HepG2 (cell line): Measurements from ENCODE around the gene COL26A1. TPM values are rescaled to one million over a fixed set of nuclear protein-coding genes. Genes with fewer than 3 reads are reported as not detected.

ENCODE experiments used
- ARNT2 ChIP-seq: sonication (generic); formaldehyde crosslinking; IDR thresholded peaks from 2 replicates; pipeline ENCODE4 v1.8.0; 2022; ENCODE audit warnings: mild to moderate bottlenecking, low read depth, missing genetic modification reagents, moderate library complexity
- ATAD3A ChIP-seq: sonication (generic); formaldehyde crosslinking; IDR thresholded peaks from 2 replicates; pipeline ENCODE4 v1.4.0; 2020; ENCODE audit warnings: missing genetic modification reagents
- BORCS8-MEF2B ChIP-seq: sonication (generic); formaldehyde crosslinking; IDR thresholded peaks from 2 replicates; pipeline ENCODE4 v1.8.0; 2022; ENCODE audit warnings: mild to moderate bottlenecking, missing genetic modification reagents
- CENPX ChIP-seq: sonication (generic); formaldehyde crosslinking; IDR thresholded peaks from 2 replicates; pipeline ENCODE4 v1.9.0; 2021; ENCODE audit warnings: mild to moderate bottlenecking, missing genetic modification reagents, moderate library complexity
- CSRNP1 ChIP-seq: sonication (generic); formaldehyde crosslinking; IDR thresholded peaks from 2 replicates; pipeline ENCODE4 v1.8.1; 2023; ENCODE audit warnings: mild to moderate bottlenecking, missing genetic modification reagents
- E2F1 ChIP-seq: sonication (generic); formaldehyde crosslinking; IDR thresholded peaks from 2 replicates; pipeline ENCODE4 v1.5.0; 2020; ENCODE audit warnings: missing genetic modification reagents
- ONECUT2 ChIP-seq: sonication (generic); formaldehyde crosslinking; IDR thresholded peaks from 2 replicates; pipeline ENCODE4 v1.4.0; 2020; ENCODE audit warnings: missing genetic modification reagents
- POGK ChIP-seq: sonication (generic); formaldehyde crosslinking; conservative IDR thresholded peaks from 2 replicates; pipeline ENCODE4 v1.8.0; 2022; ENCODE audit warnings: mild to moderate bottlenecking, moderate library complexity, missing genetic modification reagents
- RERE ChIP-seq: IDR thresholded peaks from 2 replicates; pipeline ENCODE4 v1.6.1; 2016; ENCODE audit warnings: low read depth, missing genetic modification reagents, missing compliant biosample characterization
- REST ChIP-seq, 2 experiments: IDR thresholded peaks; 2 replicates each; pipeline ENCODE4 v1.6.1; 2011 to 2012; ENCODE audit warnings: low read length in 2 of 2, borderline replicate concordance in 1 of 2, low read depth in 1 of 2, mild to moderate bottlenecking in 1 of 2, moderate library complexity in 1 of 2
- RFX1 ChIP-seq: fragments of 450-650 bp; IDR thresholded peaks from 2 replicates; pipeline ENCODE4 v1.6.1; 2017
- RXRB ChIP-seq: IDR thresholded peaks from 2 replicates; pipeline ENCODE4 v1.6.1; 2016; ENCODE audit warnings: borderline replicate concordance, missing genetic modification reagents, missing compliant biosample characterization
- TCF7L2 ChIP-seq: IDR thresholded peaks from 2 replicates; pipeline ENCODE4 v1.6.1; 2011; ENCODE audit warnings: mild to moderate bottlenecking, low read depth, low read length, moderate library complexity
- ZNF12 ChIP-seq: sonication (generic); formaldehyde crosslinking; IDR thresholded peaks from 2 replicates; pipeline ENCODE4 v1.5.0; 2020; ENCODE audit warnings: missing genetic modification reagents
- ZNF263 ChIP-seq: sonication (generic); formaldehyde crosslinking; IDR thresholded peaks from 2 replicates; pipeline ENCODE4 v1.4.0; 2020; ENCODE audit warnings: missing genetic modification reagents
- ZNF720 ChIP-seq: sonication (generic); formaldehyde crosslinking; IDR thresholded peaks from 2 replicates; pipeline ENCODE4 v1.4.0; 2020; ENCODE audit warnings: missing genetic modification reagents
- ZNF746 ChIP-seq: sonication (generic); formaldehyde crosslinking; IDR thresholded peaks from 2 replicates; pipeline ENCODE4 v1.8.0; 2022; ENCODE audit warnings: mild to moderate bottlenecking, missing genetic modification reagents
- polyA plus RNA-seq, 8 experiments: library from polyadenylated mRNA; depleted of rRNA in 3 of 8; stranded (reverse) in 7 of 8; unstranded in 1 of 8; fragments of >200 nt; fragmentation: Illumina TruSeq in 4 of 8; extraction: Trizol in 4 of 8; gene quantifications; 2 replicates each; pipeline versions ENCODE4 v1.2.1 to v1.2.3, GENCODE V29; 2011 to 2016; ENCODE audit warnings: low read depth in 4 of 8, missing spikeins in 1 of 8, mixed read lengths in 1 of 8; ENCODE audit not compliant: insufficient read depth in 1 of 8
- total RNA-seq, 5 experiments: library from RNA; depleted of rRNA; stranded (reverse); fragments of >200 nt; fragmentation: Illumina TruSeq; extraction: Trizol; gene quantifications; 2 replicates each; pipeline ENCODE4 v1.2.3, GENCODE V29; 2016; ENCODE audit warnings: low read depth in 1 of 5

Gene COL26A1
- total and polyA plus RNA-seq, 2 of the 13 experiments (the other 11 are each of a cell fraction or from before 2014, with no cell fraction given): 7.8 to 9.2 TPM

GRCh38 chr7:101390901-101391301 lies 28.2 kb downstream of the COL26A1 start (continued):
- peak; percentile 57; the same call in 1 of the 2 replicates for TF ChIP-seq POGK (CRISPR knock-in tag)
- TF ChIP-seq RFX1: no peak
- no peak for TF ChIP-seq ZNF746 (CRISPR knock-in tag)
- TF ChIP-seq ATAD3A (CRISPR knock-in tag): no peak
- no peak for TF ChIP-seq CENPX
- TF ChIP-seq ZNF263 (CRISPR knock-in tag): peak; percentile 87
- no peak for TF ChIP-seq RERE
- peak; percentile 92 for TF ChIP-seq RXRB (CRISPR knock-in tag)
- peak in 1 of 2 experiments; percentile 64; a peak in 1 of 4 replicates for TF ChIP-seq REST (IDR thresholded peaks at IDR 0.05; ENCODE audit: borderline replicate concordance in 1 of 2, low read depth in 1 of 2, low read length in 2 of 2)
- TF ChIP-seq CSRNP1: no peak
- peak; percentile 63; the same call in 1 of the 2 replicates for TF ChIP-seq BORCS8-MEF2B (CRISPR knock-in tag)
- no peak for TF ChIP-seq ZNF12
- TF ChIP-seq ARNT2 (CRISPR knock-in tag): peak; percentile 71
- TF ChIP-seq ZNF720 (CRISPR knock-in tag): no peak
- no peak for TF ChIP-seq TCF7L2
- no peak for TF ChIP-seq E2F1 (CRISPR knock-in tag)
- TF ChIP-seq ONECUT2 (CRISPR knock-in tag): no peak
